ENCODE data around the gene CANX. TPM values are rescaled to one million over a fixed set of nuclear protein-coding genes. Genes with fewer than 3 reads are reported as not detected.
"Not testable (repeated sequence)": the region's sequence is repeated elsewhere in the genome, so short reads cannot be mapped to it uniquely, and the experiment has no call there.

Gene CANX
- total RNA-seq, 1 donor from 2014 or later, result 318 TPM

- H3K4me1 Mint-ChIP-seq, result peaks cover 28% of the 10 kb centered on the region
- H3K4me3 Mint-ChIP-seq, result peak within 1 kb of the TSS; percentile 52
- peak within 1 kb of the TSS; percentile 59 for H3K27ac Mint-ChIP-seq
- TF ChIP-seq CTCF (IDR thresholded peaks at IDR 0.05), result no peak
- CTCF ChIA-PET, result interaction anchor here (1.1 kb wide), 2 partner anchors 10 to 20 kb away, joined by 3 read pairs; no protein-coding TSS in a partner anchor
- intact Hi-C loops (cut with micrococcal nuclease), result no loop called here
- DNase-seq, result no peak
- peaks cover 6% of the 10 kb centered on the region for H3K36me3 Mint-ChIP-seq (ENCODE audit: low read depth)
- POLR2A ChIA-PET, result interaction anchor here (0.9 to 4.5 kb wide), 4 partner anchors 16 to 57 kb away, joined by 4 to 30 read pairs (median 14); partner anchors contain the start of genes CANX, HNRNPH1 and MAML1
- H3K9me3 Mint-ChIP-seq, result no peaks in the 10 kb centered on the region
- H3K27me3 Mint-ChIP-seq, result no peaks in the 10 kb centered on the region
- ATAC-seq (ENCODE audit: low read depth), result no peak
Observed at GRCh38 chr5:179680780-179681401, 17.9 kb upstream of the CANX start, which contains the start of gene CBY3. Gene CBY3 (minus strand): TSS chr5:179681034. CDS start chr5:179680918, 116 bp downstream.

GRCh38 chr5:179689212-179689611 is 9.6 kb upstream of the CANX start:
- H3K27ac Mint-ChIP-seq; H3K9me3 Mint-ChIP-seq; ATAC-seq (ENCODE audit: low read depth); H3K4me1 Mint-ChIP-seq; H3K4me3 Mint-ChIP-seq; POLR2A ChIA-PET; H3K36me3 Mint-ChIP-seq (ENCODE audit: low read depth); CTCF ChIA-PET; DNase-seq; intact Hi-C loops (cut with micrococcal nuclease); H3K27me3 Mint-ChIP-seq: not testable (repeated sequence)

DNA sequence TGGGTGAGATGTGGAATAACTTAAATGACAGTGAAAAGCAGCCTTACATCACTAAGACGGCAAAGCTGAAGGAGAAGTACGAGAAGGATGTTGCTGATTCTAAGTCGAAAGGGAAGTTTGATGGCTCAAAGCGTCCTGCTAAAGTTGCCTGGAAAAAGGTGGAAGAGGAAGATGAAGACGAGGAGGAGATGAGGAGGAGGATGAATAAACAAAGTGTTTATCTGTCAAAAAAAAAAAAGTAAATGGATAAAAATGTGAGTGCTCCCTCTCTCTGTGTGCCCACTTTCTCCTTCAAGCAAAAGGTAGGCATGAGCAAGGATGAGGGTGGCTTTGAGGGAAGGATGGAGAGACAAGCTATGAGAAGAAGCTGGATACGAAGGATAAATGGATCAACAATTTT is 4.2 kb upstream of the CANX start:
- CTCF ChIA-PET, result no interaction called here
- POLR2A ChIA-PET, result interaction anchor here (0.5 kb wide), 1 partner anchor 13 kb away, joined by 6 read pairs; no protein-coding TSS in a partner anchor
- Mint-ChIP-seq H3K4me3 (no peak overlapping the region), H3K27ac (no peak overlapping the region), H3K4me1 (peaks cover 14% of the 10 kb centered on the region), H3K9me3 (no peaks in the 10 kb centered on the region), H3K36me3 (ENCODE audit: low read depth) (peaks cover 4% of the 10 kb centered on the region), H3K27me3 (no peaks in the 10 kb centered on the region)
- no peak for DNase-seq
- no peak for ATAC-seq (ENCODE audit: low read depth)
- intact Hi-C loops (cut with micrococcal nuclease), result loop anchor here (10.0 kb wide), 2 partner anchors 160 to 210 kb away; partner anchors contain the start of genes MRNIP and TBC1D9B
- TF ChIP-seq CTCF (IDR thresholded peaks at IDR 0.05), result no peak

GRCh38 chr5:179696603-179697002 is 2.2 kb upstream of the CANX start:
- CTCF ChIA-PET, result interaction anchor here (1.2 kb wide), 1 partner anchor 17 kb away, joined by 4 read pairs; no protein-coding TSS in a partner anchor
- no peak for DNase-seq
- Mint-ChIP-seq H3K27me3 (no peaks in the 10 kb centered on the region), H3K36me3 (ENCODE audit: low read depth) (peaks cover 16% of the 10 kb centered on the region), H3K4me1 (peaks cover 31% of the 10 kb centered on the region), H3K27ac (no peak overlapping the region), H3K4me3 (no peak overlapping the region), H3K9me3 (no peaks in the 10 kb centered on the region)
- intact Hi-C loops (cut with micrococcal nuclease), result loop anchor here (5.0 to 10.0 kb wide), 3 partner anchors 158 to 1544 kb away; partner anchors contain the start of genes MRNIP, NHP2 and TBC1D9B
- no peak for TF ChIP-seq CTCF (IDR thresholded peaks at IDR 0.05)
- no peak for ATAC-seq (ENCODE audit: low read depth)
- POLR2A ChIA-PET, result interaction anchor here (0.5 to 5.4 kb wide), 6 partner anchors 15 to 73 kb away, joined by 4 to 32 read pairs (median 8); partner anchors contain the start of genes CBY3 and HNRNPH1

DNA sequence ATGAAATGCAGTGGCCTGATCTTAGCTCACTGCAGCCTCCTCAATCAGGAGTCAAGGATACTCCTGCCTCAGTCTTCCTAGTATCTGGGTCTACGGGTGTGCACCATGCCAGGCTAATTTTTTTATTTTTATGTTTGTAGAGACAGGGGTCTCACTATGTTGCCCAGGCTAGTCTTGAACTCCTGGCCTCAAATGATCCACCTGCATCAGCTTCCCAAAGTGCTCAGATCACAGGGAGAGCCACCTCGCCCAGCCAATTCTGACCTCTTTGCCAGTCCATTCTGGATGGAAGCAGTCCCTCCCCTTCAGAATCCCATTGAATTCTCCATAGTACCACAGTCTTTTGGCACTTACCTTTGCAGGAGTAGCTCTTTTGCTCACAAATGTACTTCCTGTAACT is 1.7 kb upstream of the CANX start:
- ChIA-PET CTCF (interaction anchor here (1.2 kb wide), 1 partner anchor 17 kb away, joined by 4 read pairs; no protein-coding TSS in a partner anchor), POLR2A (interaction anchor here (0.5 to 5.4 kb wide), 7 partner anchors 16 to 146 kb away, joined by 3 to 32 read pairs (median 4); partner anchors contain the start of genes CBY3, HNRNPH1 and RUFY1)
- Mint-ChIP-seq H3K4me3 (peak overlapping the region; percentile 97), H3K4me1 (peaks cover 33% of the 10 kb centered on the region), H3K36me3 (ENCODE audit: low read depth) (peaks cover 18% of the 10 kb centered on the region), H3K9me3 (no peaks in the 10 kb centered on the region), H3K27me3 (no peaks in the 10 kb centered on the region), H3K27ac (peak overlapping the region; percentile 99)
- intact Hi-C loops (cut with micrococcal nuclease), result loop anchor here (5.0 to 10.0 kb wide), 3 partner anchors 158 to 1545 kb away; partner anchors contain the start of genes MRNIP, NHP2 and TBC1D9B
- ATAC-seq (ENCODE audit: low read depth) (no peak), DNase-seq (no peak)
- TF ChIP-seq CTCF (IDR thresholded peaks at IDR 0.05), result no peak

GRCh38 chr5:179697543-179697942 is 1.2 kb upstream of the CANX start:
- CTCF ChIA-PET, result interaction anchor here (1.2 kb wide), 1 partner anchor 18 kb away, joined by 4 read pairs; no protein-coding TSS in a partner anchor
- H3K36me3 Mint-ChIP-seq (ENCODE audit: low read depth), result peaks cover 21% of the 10 kb centered on the region
- ATAC-seq (ENCODE audit: low read depth); DNase-seq; H3K27me3 Mint-ChIP-seq; H3K9me3 Mint-ChIP-seq: not testable (repeated sequence)
- H3K4me3 Mint-ChIP-seq, result peak overlapping the region; percentile 97
- peaks cover 37% of the 10 kb centered on the region for H3K4me1 Mint-ChIP-seq
- POLR2A ChIA-PET, result interaction anchor here (0.6 to 5.4 kb wide), 6 partner anchors 16 to 147 kb away, joined by 3 to 32 read pairs (median 4); partner anchors contain the start of genes CBY3, HNRNPH1 and RUFY1
- peak overlapping the region; percentile 99 for H3K27ac Mint-ChIP-seq
- intact Hi-C loops (cut with micrococcal nuclease), result loop anchor here (5.0 to 10.0 kb wide), 3 partner anchors 157 to 1545 kb away; partner anchors contain the start of genes MRNIP, NHP2 and TBC1D9B

All from activated B cell treated with CpG ODN at 0.5 μM for 24 hours (primary cell).